HepG2 (cell line): ENCODE results near the gene CD14. TPM values are rescaled to one million over a fixed set of nuclear protein-coding genes. Genes with fewer than 3 reads are reported as not detected.

ENCODE experiments used
- ATAC-seq: fragments of 200-7000 bp; cut with Tn5 transposase; 3 replicates; pipeline ENCODE4 v1.9.1; 2020; ENCODE audit warnings: mild to moderate bottlenecking, moderate library complexity
- BruUV-seq: library from RNA; stranded (reverse); fragments of 400-500 nt; replicated peaks from 2 replicates; lab custom pipeline; 2021; lab: Mats Ljungman, UMichigan
- CTCF ChIA-PET: fragments of 300-600 bp; formaldehyde crosslinking; extraction: SDS; loops from one replicate; lab custom pipeline; 2021; ENCODE audit warnings: low total read pairs, inconsistent platforms, low intra/inter-chr PET ratio; lab: Yijun Ruan, JAX
- POLR2A ChIA-PET: fragments of 350-600 bp; sonication (Branson Sonifier 250); formaldehyde crosslinking; loops from one replicate; lab custom pipeline; 2020; ENCODE audit warnings: antibody characterized with exemption, inconsistent platforms; lab: Yijun Ruan, JAX
- DNase-seq: peaks from one replicate; pipeline ENCODE4 v3.0.0-alpha.2; 2015; ENCODE audit warnings: low spot score
- FAIRE-seq: peaks from 3 replicates; lab custom pipeline; 2011; peaks lifted over from hg19 to GRCh38; lab: Jason Lieb, UNC
- H2AFZ ChIP-seq: one replicate; pipeline ENCODE4 v1.6.1; 2011; ENCODE audit warnings: low read length, inconsistent platforms
- H3K27ac ChIP-seq: fragments of 300-600 bp; 3 replicates; pipeline ENCODE4 v1.8.0; 2011; ENCODE audit warnings: mixed run types, mild to moderate bottlenecking, mixed read lengths, low read length, inconsistent platforms; ENCODE audit not compliant: insufficient read depth; ENCODE audit errors: extremely low read length
- H3K27me3 ChIP-seq, 2 experiments: fragments of 200-600 bp in 1 of 2; 2 replicates in 1 of 2; 3 replicates in 1 of 2; pipeline versions ENCODE4 v1.6.0 to v1.8.0; 2011; ENCODE audit warnings: low read length in 2 of 2, mild to moderate bottlenecking in 2 of 2, moderate library complexity in 2 of 2, inconsistent platforms in 1 of 2; ENCODE audit not compliant: insufficient read depth in 2 of 2, control insufficient read depth in 1 of 2
- H3K36me3 ChIP-seq, 2 experiments: fragments of 200-600 bp in 1 of 2; replicated peaks in 1 of 2; 2 replicates in 1 of 2; 3 replicates in 1 of 2; pipeline versions ENCODE4 v1.5.1 to v1.8.0; 2011; ENCODE audit warnings: low read length in 2 of 2, inconsistent platforms in 1 of 2; ENCODE audit not compliant: insufficient read depth in 2 of 2, control insufficient read depth in 1 of 2
- H3K4me1 ChIP-seq: 2 replicates; pipeline ENCODE4 v1.5.1; 2012; ENCODE audit warnings: low read length, inconsistent platforms; ENCODE audit not compliant: insufficient read depth
- H3K4me2 ChIP-seq: 2 replicates; pipeline ENCODE4 v1.6.0; 2011; ENCODE audit warnings: low read depth, low read length, inconsistent platforms
- H3K4me3 ChIP-seq, 3 experiments: fragments of 200-600 bp in 1 of 3; sonication (generic), shearing (Covaris generic) in 1 of 3; replicated peaks in 1 of 3; 2 replicates each; pipeline ENCODE4 v1.5.1; 2011 to 2016; ENCODE audit warnings: low read length in 3 of 3, inconsistent platforms in 2 of 3, low read depth in 2 of 3, mild to moderate bottlenecking in 2 of 3, control low read depth in 1 of 3, mixed read lengths in 1 of 3; ENCODE audit not compliant: insufficient read depth in 1 of 3
- H3K79me2 ChIP-seq: one replicate; pipeline ENCODE4 v1.6.1; 2011; ENCODE audit warnings: low read length, inconsistent platforms; ENCODE audit not compliant: insufficient read depth
- H3K9ac ChIP-seq: 2 replicates; pipeline ENCODE4 v1.6.0; 2011; ENCODE audit warnings: mild to moderate bottlenecking, low read depth, low read length, inconsistent platforms; ENCODE audit not compliant: insufficient read depth
- H3K9me3 ChIP-seq: 2 replicates; pipeline ENCODE4 v1.5.1; 2012; ENCODE audit warnings: mild to moderate bottlenecking, low read length
- H4K20me1 ChIP-seq: 2 replicates; pipeline ENCODE4 v1.6.0; 2011; ENCODE audit warnings: inconsistent platforms, mild to moderate bottlenecking, low read length, moderate library complexity; ENCODE audit not compliant: insufficient read depth
- CREB1 ChIP-seq, 2 experiments: fragments of 450-650 bp in 1 of 2; IDR thresholded peaks; 2 replicates each; pipeline ENCODE4 v1.6.1; 2016 to 2017; ENCODE audit warnings: control low read depth in 1 of 2, mild to moderate bottlenecking in 1 of 2, missing compliant biosample characterization in 1 of 2, missing genetic modification characterization in 1 of 2
- GPN1 ChIP-seq: sonication (generic); formaldehyde crosslinking; IDR thresholded peaks from 2 replicates; pipeline ENCODE4 v1.5.1; 2020; ENCODE audit warnings: missing genetic modification reagents, borderline replicate concordance
- HNRNPK ChIP-seq: fragments of 200-400 bp; formaldehyde crosslinking; IDR thresholded peaks from 2 replicates; pipeline ENCODE4 v1.6.1; 2018; ENCODE audit warnings: low read length, low read depth, moderate library complexity, mild to moderate bottlenecking; ENCODE audit not compliant: poor library complexity, severe bottlenecking
- SAP130 ChIP-seq: IDR thresholded peaks from 2 replicates; pipeline ENCODE4 v1.6.1; 2016; ENCODE audit warnings: low read depth
- ZFP82 ChIP-seq: sonication (generic); formaldehyde crosslinking; IDR thresholded peaks from 2 replicates; pipeline ENCODE4 v1.5.1; 2020; ENCODE audit warnings: mild to moderate bottlenecking, missing genetic modification reagents, borderline replicate concordance
- ZMAT3 ChIP-seq: sonication (generic); formaldehyde crosslinking; conservative IDR thresholded peaks from 2 replicates; pipeline ENCODE4 v1.7.0; 2021; ENCODE audit warnings: missing genetic modification reagents
- ZNF225 ChIP-seq: sonication (generic); formaldehyde crosslinking; IDR thresholded peaks from 2 replicates; pipeline ENCODE4 v1.4.0; 2020; ENCODE audit warnings: mild to moderate bottlenecking, missing genetic modification reagents
- ZNF766 ChIP-seq: sonication (generic); formaldehyde crosslinking; IDR thresholded peaks from 2 replicates; pipeline ENCODE4 v1.5.0; 2020; ENCODE audit warnings: missing genetic modification reagents, borderline replicate concordance
- ZNF83 ChIP-seq: sonication (generic); formaldehyde crosslinking; IDR thresholded peaks from 2 replicates; pipeline ENCODE4 v1.4.0; 2020; ENCODE audit warnings: missing genetic modification reagents, mild to moderate bottlenecking, borderline replicate concordance
- ZNF883 ChIP-seq: sonication (generic); formaldehyde crosslinking; IDR thresholded peaks from 2 replicates; pipeline ENCODE4 v1.5.1; 2020; ENCODE audit warnings: mild to moderate bottlenecking, missing genetic modification reagents; ENCODE audit errors: not compliant biosample characterization
- ZSCAN9 ChIP-seq: IDR thresholded peaks from 2 replicates; pipeline ENCODE4 v1.6.1; 2016; ENCODE audit warnings: borderline replicate concordance
- WGBS: methylation state at CpG from one replicate; pipeline ENCODE4 v1.1.6; 2017; ENCODE audit warnings: low lambda C conversion rate; 5-methylcytosine and 5-hydroxymethylcytosine counted together
- in situ Hi-C: cut with HindIII; loops from 2 replicates; pipeline ENCODE4 v1.10.0; 2017; ENCODE audit warnings: low pct_unique_long_range_greater_than_20kb; ENCODE audit not compliant: extremely low pct_ligation_motif_present
- intact Hi-C: fragments of 100-400 bp; cut with micrococcal nuclease; formaldehyde crosslinking; loops from one replicate; pipeline ENCODE4 v1.10.0; 2022; ENCODE audit not compliant: unreplicated experiment
- polyA plus RNA-seq, 8 experiments: library from polyadenylated mRNA; depleted of rRNA in 3 of 8; stranded (reverse) in 7 of 8; unstranded in 1 of 8; fragments of >200 nt; fragmentation: Illumina TruSeq in 4 of 8; extraction: Trizol in 4 of 8; gene quantifications; 2 replicates each; pipeline versions ENCODE4 v1.2.1 to v1.2.3, GENCODE V29; 2011 to 2016; ENCODE audit warnings: low read depth in 4 of 8, missing spikeins in 1 of 8, mixed read lengths in 1 of 8; ENCODE audit not compliant: insufficient read depth in 1 of 8
- total RNA-seq, 5 experiments: library from RNA; depleted of rRNA; stranded (reverse); fragments of >200 nt; fragmentation: Illumina TruSeq; extraction: Trizol; gene quantifications; 2 replicates each; pipeline ENCODE4 v1.2.3, GENCODE V29; 2016; ENCODE audit warnings: low read depth in 1 of 5
- TF ChIP-seq, protein P1 (sequence below): sonication (generic); formaldehyde crosslinking; IDR thresholded peaks from 2 replicates; pipeline ENCODE4 v1.8.0; 2022; ENCODE audit warnings: missing genetic modification reagents, mild to moderate bottlenecking, inconsistent platforms, borderline replicate concordance
- TF ChIP-seq, protein P2 (sequence below): sonication (generic); formaldehyde crosslinking; IDR thresholded peaks from 2 replicates; pipeline ENCODE4 v1.4.0; 2020; ENCODE audit warnings: mild to moderate bottlenecking, missing genetic modification reagents
- TF ChIP-seq, protein P3 (sequence below): sonication (generic); formaldehyde crosslinking; IDR thresholded peaks from 2 replicates; pipeline ENCODE4 v1.5.0; 2020; ENCODE audit warnings: missing genetic modification reagents, mild to moderate bottlenecking, borderline replicate concordance

Gene CD14
- total and polyA plus RNA-seq, 2 of the 13 experiments (the other 11 are each of a cell fraction or from before 2014, with no cell fraction given): 1.7 to 4.7 TPM

DNA sequence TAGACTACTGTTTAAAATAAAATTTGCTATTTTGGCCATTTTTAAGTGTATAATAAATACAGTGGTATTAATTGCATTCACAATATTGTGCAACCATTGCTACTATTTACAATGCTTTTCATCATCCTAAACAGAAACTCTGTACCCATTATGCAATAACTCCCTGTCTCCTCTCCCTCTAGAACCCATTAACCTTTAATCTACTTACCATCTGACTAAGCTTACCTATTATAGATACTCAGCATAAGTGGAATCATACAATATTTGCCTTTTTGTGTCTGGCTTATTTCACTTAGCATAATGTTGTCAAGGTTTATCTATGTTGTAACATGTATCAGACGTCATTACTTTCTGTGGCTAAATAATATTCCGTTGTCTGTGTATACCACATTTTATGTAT, 25.9 kb downstream of the CD14 start (continued):
- TF ChIP-seq ZNF83 (no peak), ZNF766 (CRISPR knock-in tag) (no peak)
- TF ChIP-seq, protein P1, sequence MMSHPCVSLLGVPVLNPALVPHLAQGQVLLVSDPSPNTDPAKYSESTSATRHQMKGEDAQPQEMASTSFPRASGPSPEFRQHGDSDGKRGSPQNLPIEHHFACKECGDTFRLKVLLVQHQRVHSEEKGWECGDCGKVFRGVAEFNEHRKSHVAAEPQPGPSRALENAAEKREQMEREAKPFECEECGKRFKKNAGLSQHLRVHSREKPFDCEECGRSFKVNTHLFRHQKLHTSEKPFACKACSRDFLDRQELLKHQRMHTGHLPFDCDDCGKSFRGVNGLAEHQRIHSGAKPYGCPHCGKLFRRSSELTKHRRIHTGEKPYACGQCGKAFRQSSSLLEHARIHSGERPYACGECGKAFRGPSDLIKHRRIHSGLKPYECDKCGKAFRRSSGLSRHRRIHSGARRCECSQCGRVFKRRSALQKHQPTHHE (CRISPR knock-in tag): no peak

DNA sequence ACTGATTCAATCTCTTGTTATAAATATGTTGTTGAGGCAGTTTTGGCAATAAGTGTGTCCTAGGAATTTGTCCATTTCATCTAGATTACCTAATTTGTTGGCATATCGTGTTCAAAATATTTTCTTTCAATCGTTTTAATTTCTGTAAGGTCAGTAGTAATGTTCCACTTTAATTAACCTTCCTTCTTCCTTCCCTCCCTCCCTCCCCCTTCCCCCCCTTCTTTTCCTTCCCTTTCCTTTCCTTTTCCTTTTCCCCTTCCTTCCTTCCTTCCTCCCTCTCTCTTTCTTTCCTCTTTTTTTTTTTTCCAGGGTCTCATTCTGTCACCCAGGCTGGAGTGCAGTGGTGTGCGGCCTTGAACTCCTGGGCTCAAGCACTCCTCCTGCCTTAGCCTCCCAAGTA, 27.1 kb downstream of the CD14 start:
- Histone ChIP-seq H3K4me2 (no peak overlapping the region), H3K27ac (no peak overlapping the region), H3K9ac (no peak overlapping the region), H3K79me2 (no peaks in the 10 kb centered on the region), H2AFZ (no peak overlapping the region), H3K9me3 (no peaks in the 10 kb centered on the region), H4K20me1 (no peaks in the 10 kb centered on the region), H3K36me3 (no peaks in the 10 kb centered on the region), H3K4me3 (no peak overlapping the region), H3K27me3 (no peaks in the 10 kb centered on the region; a peak in 2 of 5 replicates), H3K4me1 (peaks cover 66% of the 10 kb centered on the region)
- no peak for FAIRE-seq
- no TSS peak for BruUV-seq
- CTCF ChIA-PET: no interaction called here
- no peak for ATAC-seq
- TF ChIP-seq ZMAT3 (CRISPR knock-in tag) (no peak), HNRNPK (peak; percentile 79)
- intact Hi-C loops (no loop called here), in situ Hi-C loops (no loop called here)
- WGBS: 56% methylated on average over 3 of the region's 3 CpGs
- no peak for DNase-seq
- POLR2A ChIA-PET: no interaction called here

DNA sequence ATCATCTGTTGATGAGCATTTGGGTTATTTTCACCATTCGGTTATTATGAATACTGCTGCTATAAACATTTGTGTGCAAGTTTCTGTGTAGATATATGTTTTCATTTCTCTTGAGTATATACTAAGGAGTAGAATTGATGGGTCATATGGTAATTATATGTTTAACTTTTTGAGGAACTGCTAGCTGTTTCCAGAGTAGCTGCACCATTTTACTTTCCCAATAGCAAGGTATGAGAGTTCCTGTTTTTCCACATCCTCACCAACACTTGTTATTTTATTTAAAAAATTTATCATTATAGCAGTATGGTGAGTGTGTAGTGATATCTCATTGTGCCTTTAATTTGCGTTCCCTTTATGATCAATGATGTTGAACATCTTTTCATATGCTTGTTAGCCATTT, 29.2 kb downstream of the CD14 start:
- no peak for TF ChIP-seq CREB1 (IDR thresholded peaks at IDR 0.05)
- TF ChIP-seq CREB1 (CRISPR knock-in tag; IDR thresholded peaks at IDR 0.05): no peak
- TF ChIP-seq ZSCAN9 (CRISPR knock-in tag): no peak
- TF ChIP-seq GPN1 (CRISPR knock-in tag): no peak
- TF ChIP-seq, protein P2, sequence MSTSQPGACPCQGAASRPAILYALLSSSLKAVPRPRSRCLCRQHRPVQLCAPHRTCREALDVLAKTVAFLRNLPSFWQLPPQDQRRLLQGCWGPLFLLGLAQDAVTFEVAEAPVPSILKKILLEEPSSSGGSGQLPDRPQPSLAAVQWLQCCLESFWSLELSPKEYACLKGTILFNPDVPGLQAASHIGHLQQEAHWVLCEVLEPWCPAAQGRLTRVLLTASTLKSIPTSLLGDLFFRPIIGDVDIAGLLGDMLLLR (CRISPR knock-in tag): no peak
- TF ChIP-seq, protein P3, sequence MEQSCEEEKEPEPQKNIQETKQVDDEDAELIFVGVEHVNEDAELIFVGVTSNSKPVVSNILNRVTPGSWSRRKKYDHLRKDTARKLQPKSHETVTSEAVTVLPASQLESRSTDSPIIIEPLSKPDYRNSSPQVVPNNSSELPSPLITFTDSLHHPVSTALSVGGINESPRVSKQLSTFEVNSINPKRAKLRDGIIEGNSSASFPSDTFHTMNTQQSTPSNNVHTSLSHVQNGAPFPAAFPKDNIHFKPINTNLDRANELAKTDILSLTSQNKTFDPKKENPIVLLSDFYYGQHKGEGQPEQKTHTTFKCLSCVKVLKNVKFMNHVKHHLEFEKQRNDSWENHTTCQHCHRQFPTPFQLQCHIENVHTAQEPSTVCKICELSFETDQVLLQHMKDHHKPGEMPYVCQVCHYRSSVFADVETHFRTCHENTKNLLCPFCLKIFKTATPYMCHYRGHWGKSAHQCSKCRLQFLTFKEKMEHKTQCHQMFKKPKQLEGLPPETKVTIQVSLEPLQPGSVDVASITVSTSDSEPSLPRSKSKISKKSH (CRISPR knock-in tag): no peak
- TF ChIP-seq ZFP82 (CRISPR knock-in tag): no peak
- no peak for TF ChIP-seq ZNF225 (CRISPR knock-in tag)
- no peak for TF ChIP-seq SAP130 (CRISPR knock-in tag)
- TF ChIP-seq ZNF883 (CRISPR knock-in tag): no peak
- ChIA-PET CTCF (no interaction called here), POLR2A (no interaction called here)
- no peak overlapping the region for H3K9ac ChIP-seq
- ATAC-seq (no peak), DNase-seq (no peak), FAIRE-seq (no peak)
- H3K9me3 ChIP-seq: no peaks in the 10 kb centered on the region
- H3K4me3 ChIP-seq: no peak overlapping the region
- no TSS peak for BruUV-seq
- H4K20me1 ChIP-seq: no peaks in the 10 kb centered on the region
- H3K27ac ChIP-seq: no peak overlapping the region
- H3K79me2 ChIP-seq: no peaks in the 10 kb centered on the region
- H3K4me2 ChIP-seq: no peak overlapping the region
- H3K36me3 ChIP-seq: no peaks in the 10 kb centered on the region
- H3K27me3 ChIP-seq: no peaks in the 10 kb centered on the region; a peak in 2 of 5 replicates
- WGBS: 93% methylated on average over 2 of the region's 2 CpGs
- in situ Hi-C loops: no loop called here
- no peak overlapping the region for H2AFZ ChIP-seq
- intact Hi-C loops: no loop called here
- H3K4me1 ChIP-seq: peaks cover 44% of the 10 kb centered on the region
